GM04504 (cell line): ENCODE data around the gene PCDH9.
"Not testable (repeated sequence)": the region's sequence is repeated elsewhere in the genome, so short reads cannot be mapped to it uniquely, and the experiment has no call there.

Experiments
- DNase-seq: peaks from one replicate; pipeline ENCODE4 v3.0.0-alpha.2; 2012; ENCODE audit warnings: low read depth

The PCDH9 gene

GRCh38 chr13:66899955-66900354 is 330.2 kb downstream of the PCDH9 start:
- DNase-seq = no peak

GRCh38 chr13:66896933-66897332 is 333.2 kb downstream of the PCDH9 start:
- no peak for DNase-seq

- DNase-seq = no peak
These were observed 334.4 kb downstream of the PCDH9 start for GRCh38 chr13:66895780-66896179.

- DNase-seq = no peak
These were observed 334.8 kb downstream of the PCDH9 start for GRCh38 chr13:66895320-66895719.

GRCh38 chr13:66888698-66889097 is 341.4 kb downstream of the PCDH9 start:
- no peak for DNase-seq

GRCh38 chr13:66887088-66887487 is 343.0 kb downstream of the PCDH9 start:
- DNase-seq = no peak

GRCh38 chr13:66886264-66886663 is 343.9 kb downstream of the PCDH9 start:
- DNase-seq = no peak

GRCh38 chr13:66881170-66881569 is 349.0 kb downstream of the PCDH9 start:
- DNase-seq = not testable (repeated sequence)

- DNase-seq = no peak
These were observed 350.1 kb downstream of the PCDH9 start for GRCh38 chr13:66879988-66880387.

- DNase-seq = no peak
These were observed 354.9 kb downstream of the PCDH9 start for GRCh38 chr13:66875264-66875663.

GRCh38 chr13:66864627-66865026 is 365.5 kb downstream of the PCDH9 start:
- no peak for DNase-seq

- no peak for DNase-seq
These were observed 369.2 kb downstream of the PCDH9 start for GRCh38 chr13:66860878-66861417.

GRCh38 chr13:66859934-66860877 is 369.9 kb downstream of the PCDH9 start:
- DNase-seq = no peak

GRCh38 chr13:66859078-66859477 is 371.1 kb downstream of the PCDH9 start:
- no peak for DNase-seq

- no peak for DNase-seq
These were observed 372.0 kb downstream of the PCDH9 start for GRCh38 chr13:66858163-66858562.

- DNase-seq = no peak
These were observed 375.0 kb downstream of the PCDH9 start for GRCh38 chr13:66855131-66855530.

- DNase-seq = no peak
These were observed 376.6 kb downstream of the PCDH9 start for GRCh38 chr13:66853564-66853963.

GRCh38 chr13:66849706-66850105 is 380.4 kb downstream of the PCDH9 start:
- DNase-seq = no peak

- no peak for DNase-seq
These were observed 382.6 kb downstream of the PCDH9 start for GRCh38 chr13:66847541-66847940.

GRCh38 chr13:66845393-66845792 is 384.7 kb downstream of the PCDH9 start:
- DNase-seq = no peak

GRCh38 chr13:66844933-66845332 is 385.2 kb downstream of the PCDH9 start:
- no peak for DNase-seq

- no peak for DNase-seq
These were observed 387.4 kb downstream of the PCDH9 start for GRCh38 chr13:66842766-66843165.

GRCh38 chr13:66840621-66841020 is 389.5 kb downstream of the PCDH9 start:
- no peak for DNase-seq

- no peak for DNase-seq
These were observed 392.9 kb downstream of the PCDH9 start for GRCh38 chr13:66837246-66837645.
